Measurements from ENCODE around the gene POLD3. TPM values are rescaled to one million over a fixed set of nuclear protein-coding genes. Genes with fewer than 3 reads are reported as not detected.
A peak's percentile ranks its signal among the peaks of the same experiment; 100 is the strongest.

POLD3 gene, protein sequence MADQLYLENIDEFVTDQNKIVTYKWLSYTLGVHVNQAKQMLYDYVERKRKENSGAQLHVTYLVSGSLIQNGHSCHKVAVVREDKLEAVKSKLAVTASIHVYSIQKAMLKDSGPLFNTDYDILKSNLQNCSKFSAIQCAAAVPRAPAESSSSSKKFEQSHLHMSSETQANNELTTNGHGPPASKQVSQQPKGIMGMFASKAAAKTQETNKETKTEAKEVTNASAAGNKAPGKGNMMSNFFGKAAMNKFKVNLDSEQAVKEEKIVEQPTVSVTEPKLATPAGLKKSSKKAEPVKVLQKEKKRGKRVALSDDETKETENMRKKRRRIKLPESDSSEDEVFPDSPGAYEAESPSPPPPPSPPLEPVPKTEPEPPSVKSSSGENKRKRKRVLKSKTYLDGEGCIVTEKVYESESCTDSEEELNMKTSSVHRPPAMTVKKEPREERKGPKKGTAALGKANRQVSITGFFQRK
- total RNA-seq = 13.5 TPM

DNA sequence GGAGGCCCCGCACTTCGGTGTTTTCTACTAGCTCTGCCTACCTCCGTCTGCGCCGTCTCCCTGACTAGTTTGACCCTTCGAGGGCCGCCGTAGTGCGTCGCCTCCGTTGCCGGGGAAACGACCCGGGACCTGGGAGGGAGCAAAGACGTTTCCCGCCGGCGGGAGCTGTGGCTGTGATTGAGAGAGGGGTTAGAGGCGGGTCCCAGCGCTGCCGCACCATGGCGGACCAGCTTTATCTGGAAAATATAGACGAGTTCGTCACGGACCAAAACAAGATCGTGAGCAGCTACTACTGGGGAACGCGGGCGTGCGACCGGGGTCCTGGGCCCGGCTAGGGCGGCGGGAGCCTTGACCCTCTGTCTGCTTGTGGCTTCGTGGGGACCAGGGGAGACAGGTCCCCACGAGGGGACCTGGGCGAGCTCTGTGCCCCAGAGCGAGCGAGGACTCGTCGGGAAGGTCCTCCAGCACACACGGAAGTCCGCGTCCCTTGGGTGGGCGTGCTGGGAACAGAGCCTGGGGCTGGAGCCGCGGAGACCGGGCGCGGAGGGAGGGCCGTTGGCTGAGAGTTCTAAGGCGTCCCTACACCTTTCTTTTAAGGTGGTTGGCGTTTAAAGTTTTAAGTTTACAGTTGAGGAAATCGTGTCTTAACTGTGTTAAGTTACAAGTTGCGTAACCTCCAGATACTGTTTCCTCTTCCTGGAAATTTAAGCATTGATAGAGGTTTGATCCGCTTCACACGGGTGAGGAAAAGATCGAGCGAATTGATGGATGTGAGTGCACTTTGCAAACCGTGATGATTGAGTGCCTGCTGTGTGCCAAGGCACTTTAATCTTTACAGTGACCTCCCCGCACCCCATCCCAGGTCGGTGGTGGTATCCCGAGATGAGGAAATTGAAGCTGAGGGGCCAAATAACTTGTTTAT is at the start of gene POLD3:
Gene POLD3 (plus strand): TSS at position 142 of the 922 bp plus-strand sequence. CDS start 77 bp downstream, at position 219.
- Histone ChIP-seq H3K9me3 (no peaks in the 10 kb centered on the region), H3K4me3 (peak within 1 kb of the TSS; percentile 56 to 73), H3K4me1 (peaks cover 13% of the 10 kb centered on the region), H3K27ac (peak within 1 kb of the TSS; percentile 68), H3K27me3 (no peaks in the 10 kb centered on the region), H3K36me3 (peaks cover 0 to 8% of the 10 kb centered on the region in 2 donors)
- no peak for TF ChIP-seq POLR2A (IDR thresholded peaks at IDR 0.05)
- peak; percentile 84 to 96 for TF ChIP-seq POLR2AphosphoS5 (IDR thresholded peaks at IDR 0.05; ENCODE audit: insufficient read depth in 1 of 2, low read depth in 1 of 2)
- TF ChIP-seq, protein P1, sequence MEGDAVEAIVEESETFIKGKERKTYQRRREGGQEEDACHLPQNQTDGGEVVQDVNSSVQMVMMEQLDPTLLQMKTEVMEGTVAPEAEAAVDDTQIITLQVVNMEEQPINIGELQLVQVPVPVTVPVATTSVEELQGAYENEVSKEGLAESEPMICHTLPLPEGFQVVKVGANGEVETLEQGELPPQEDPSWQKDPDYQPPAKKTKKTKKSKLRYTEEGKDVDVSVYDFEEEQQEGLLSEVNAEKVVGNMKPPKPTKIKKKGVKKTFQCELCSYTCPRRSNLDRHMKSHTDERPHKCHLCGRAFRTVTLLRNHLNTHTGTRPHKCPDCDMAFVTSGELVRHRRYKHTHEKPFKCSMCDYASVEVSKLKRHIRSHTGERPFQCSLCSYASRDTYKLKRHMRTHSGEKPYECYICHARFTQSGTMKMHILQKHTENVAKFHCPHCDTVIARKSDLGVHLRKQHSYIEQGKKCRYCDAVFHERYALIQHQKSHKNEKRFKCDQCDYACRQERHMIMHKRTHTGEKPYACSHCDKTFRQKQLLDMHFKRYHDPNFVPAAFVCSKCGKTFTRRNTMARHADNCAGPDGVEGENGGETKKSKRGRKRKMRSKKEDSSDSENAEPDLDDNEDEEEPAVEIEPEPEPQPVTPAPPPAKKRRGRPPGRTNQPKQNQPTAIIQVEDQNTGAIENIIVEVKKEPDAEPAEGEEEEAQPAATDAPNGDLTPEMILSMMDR (IDR thresholded peaks at IDR 0.05) = no peak
- intact Hi-C loops (cut with DNase I) = no loop called here
- peak in 1 of 2 donors; percentile 93 for DNase-seq (ENCODE audit: extremely low spot score in 2 of 2)

DNA sequence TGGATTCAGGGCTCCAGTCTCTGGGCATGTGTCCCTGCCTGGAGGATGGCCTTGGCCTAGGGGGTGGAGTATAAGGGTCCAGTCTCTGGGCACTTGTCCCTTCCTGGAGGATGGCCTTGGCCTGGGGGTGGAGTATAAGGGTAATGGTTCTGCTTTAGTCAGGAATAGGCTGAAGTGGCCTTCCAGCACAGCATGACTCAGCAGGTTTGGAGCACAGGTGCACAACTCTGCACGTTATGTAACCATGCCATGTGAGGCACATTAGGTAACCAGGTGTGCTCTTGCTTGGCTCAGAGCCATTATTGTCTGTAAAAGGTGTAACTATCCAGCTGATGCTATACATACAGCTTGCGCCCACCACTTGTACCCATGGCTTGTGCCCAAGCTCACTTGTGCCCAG is 48.4 kb upstream of the POLD3 start:
- H3K27me3 ChIP-seq = no peaks in the 10 kb centered on the region
- H3K27ac ChIP-seq = no peak overlapping the region
- intact Hi-C loops (cut with DNase I) = no loop called here
- peaks cover 3% of the 10 kb centered on the region for H3K9me3 ChIP-seq
- DNase-seq (ENCODE audit: extremely low spot score in 2 of 2) = no peak
- peaks cover 7% of the 10 kb centered on the region for H3K4me1 ChIP-seq
- H3K4me3 ChIP-seq = no peak overlapping the region
- H3K36me3 ChIP-seq = no peaks in the 10 kb centered on the region
- TF ChIP-seq POLR2A (IDR thresholded peaks at IDR 0.05) (no peak), POLR2AphosphoS5 (IDR thresholded peaks at IDR 0.05; ENCODE audit: insufficient read depth in 1 of 2, low read depth in 1 of 2) (no peak)
- TF ChIP-seq, protein P1 (IDR thresholded peaks at IDR 0.05) = no peak

DNA sequence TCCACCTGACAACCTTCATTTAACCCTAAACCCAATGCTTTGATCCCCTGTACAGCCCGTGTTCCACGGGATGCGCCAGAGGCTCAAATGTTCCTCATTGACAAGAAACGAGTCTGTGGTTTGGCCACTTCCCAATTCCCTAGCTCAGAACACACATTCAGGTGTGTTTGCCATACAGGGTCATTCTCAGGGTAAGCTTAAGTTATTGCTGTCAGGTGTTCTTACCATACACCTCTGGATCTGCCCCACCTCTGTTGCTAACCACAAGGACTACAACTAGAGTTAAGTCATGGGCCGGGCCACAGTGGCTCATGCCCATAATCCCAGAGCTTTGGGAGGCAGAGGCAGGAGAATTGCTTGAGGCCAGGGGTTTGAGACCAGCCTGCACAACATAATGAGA is 45.6 kb upstream of the POLD3 start:
- DNase-seq (ENCODE audit: extremely low spot score in 2 of 2) = no peak
- H3K27ac ChIP-seq = no peak overlapping the region
- no peaks in the 10 kb centered on the region for H3K27me3 ChIP-seq
- peaks cover 3% of the 10 kb centered on the region for H3K9me3 ChIP-seq
- intact Hi-C loops (cut with DNase I) = no loop called here
- peak in 1 of 2 donors; percentile 65 for TF ChIP-seq POLR2AphosphoS5 (IDR thresholded peaks at IDR 0.05; ENCODE audit: insufficient read depth in 1 of 2, low read depth in 1 of 2)
- TF ChIP-seq, protein P1 (IDR thresholded peaks at IDR 0.05) = no peak
- no peak for TF ChIP-seq POLR2A (IDR thresholded peaks at IDR 0.05)
- peaks cover 21% of the 10 kb centered on the region for H3K4me1 ChIP-seq
- no peak overlapping the region for H3K4me3 ChIP-seq
- no peaks in the 10 kb centered on the region for H3K36me3 ChIP-seq

DNA sequence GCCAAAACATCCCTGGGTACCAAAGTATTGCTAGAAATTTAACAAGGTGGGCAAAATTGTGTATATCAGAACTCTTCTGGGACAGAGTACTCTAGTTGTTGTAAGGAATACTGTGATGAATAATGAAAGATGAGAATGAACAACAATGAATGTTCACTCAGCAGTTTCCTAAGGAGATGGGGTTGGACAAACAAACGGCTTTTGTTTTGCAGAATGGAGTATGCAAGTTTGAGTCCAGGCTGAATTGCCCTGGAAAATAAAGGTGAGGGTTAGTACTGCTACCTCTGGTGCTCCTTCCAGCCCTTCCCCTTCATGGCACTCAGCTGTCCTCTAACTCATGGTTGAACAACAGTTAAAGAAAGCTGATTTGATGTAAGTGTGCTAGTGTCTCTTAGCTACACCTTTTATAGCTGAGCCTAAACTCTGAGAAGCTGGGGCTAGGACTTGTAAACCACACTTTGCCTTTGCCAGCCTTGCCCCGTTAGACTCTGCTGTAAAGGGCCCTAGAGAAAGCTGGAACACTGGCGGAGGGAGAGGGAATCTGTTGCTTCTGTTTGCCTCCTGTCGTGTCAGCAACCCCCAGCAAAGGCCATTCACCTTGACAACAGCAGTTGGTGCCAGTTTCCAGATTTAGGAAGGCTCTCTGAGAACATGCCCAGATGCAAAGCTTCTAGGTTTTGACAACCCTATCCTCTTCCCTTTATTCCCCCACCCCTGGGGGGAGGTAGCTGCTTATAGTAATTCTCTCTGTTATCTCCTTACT is 41.2 kb upstream of the POLD3 start:
- DNase-seq (ENCODE audit: extremely low spot score in 2 of 2) = no peak
- peaks cover 18% of the 10 kb centered on the region for H3K4me1 ChIP-seq
- no peaks in the 10 kb centered on the region for H3K9me3 ChIP-seq
- no peak overlapping the region for H3K4me3 ChIP-seq
- TF ChIP-seq POLR2AphosphoS5 (IDR thresholded peaks at IDR 0.05; ENCODE audit: insufficient read depth in 1 of 2, low read depth in 1 of 2) = no peak
- TF ChIP-seq, protein P1 (IDR thresholded peaks at IDR 0.05) = no peak
- no peak for TF ChIP-seq POLR2A (IDR thresholded peaks at IDR 0.05)
- H3K27me3 ChIP-seq = no peaks in the 10 kb centered on the region
- no peaks in the 10 kb centered on the region for H3K36me3 ChIP-seq
- intact Hi-C loops (cut with DNase I) = no loop called here
- H3K27ac ChIP-seq = no peak overlapping the region
